ENCODE measurements around the gene TACO1.

The TACO1 gene

DNA sequence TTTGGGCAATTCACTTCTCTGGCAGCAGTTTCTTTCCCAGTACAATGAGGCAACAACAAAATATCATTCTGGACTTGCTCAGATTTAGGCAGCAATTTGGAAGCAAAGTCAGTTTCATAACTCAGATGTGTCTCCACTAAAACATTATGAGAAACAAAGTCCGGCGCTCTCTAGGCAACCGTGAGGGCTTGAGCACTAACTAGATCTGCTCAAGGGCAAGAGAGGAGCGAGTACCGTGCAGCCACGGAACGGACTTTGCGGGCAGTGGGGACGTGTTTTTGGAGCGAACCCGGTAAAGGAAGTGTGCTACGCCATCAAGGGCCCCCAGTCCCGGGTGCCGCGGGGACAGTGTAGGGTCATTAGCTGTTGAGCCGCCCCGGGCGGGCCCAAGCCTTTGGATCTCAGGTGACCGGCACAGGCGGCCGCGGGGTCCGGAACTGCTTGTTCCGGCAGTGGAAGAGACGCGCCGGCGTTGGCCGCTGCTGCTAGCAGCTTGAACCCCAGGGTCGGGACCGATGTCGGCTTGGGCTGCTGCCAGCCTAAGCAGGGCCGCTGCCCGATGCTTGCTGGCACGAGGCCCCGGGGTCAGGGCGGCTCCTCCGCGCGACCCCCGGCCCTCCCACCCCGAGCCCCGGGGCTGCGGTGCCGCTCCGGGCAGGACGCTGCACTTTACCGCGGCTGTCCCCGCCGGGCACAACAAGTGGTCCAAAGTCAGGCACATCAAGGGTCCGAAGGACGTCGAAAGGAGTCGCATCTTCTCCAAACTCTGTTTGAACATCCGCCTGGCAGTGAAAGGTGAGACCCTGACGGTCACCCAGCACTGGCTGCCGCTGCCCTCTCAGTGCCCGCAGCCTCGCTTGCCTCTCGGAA is at the start of gene TACO1:
TACO1 (plus strand) TSS at position 327 of the 870 bp plus-strand sequence; CDS start at position 516, 189 bp downstream.
- peak; percentile 96 for DNase-seq (ENCODE audit: low spot score)

DNA sequence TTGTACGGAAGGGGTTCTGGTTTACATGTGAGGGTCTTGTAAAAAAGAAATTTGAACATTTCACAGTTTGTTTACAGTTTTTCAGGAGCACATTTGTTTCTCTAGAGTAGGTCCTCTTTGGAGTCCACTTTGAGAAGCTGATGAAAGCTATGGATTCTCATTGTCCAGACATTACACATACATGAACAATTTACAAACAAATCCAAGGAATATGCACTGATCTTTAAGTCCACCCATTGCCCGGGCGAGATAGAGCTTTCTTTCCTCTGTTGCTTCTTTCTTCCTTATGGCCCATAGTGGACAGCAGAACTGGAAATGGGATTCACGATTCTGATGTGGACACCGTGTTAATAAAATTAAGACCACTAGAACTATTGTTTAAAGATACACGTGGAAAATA is 48.5 kb upstream of the TACO1 start:
- no peak for DNase-seq (ENCODE audit: low spot score)

DNA sequence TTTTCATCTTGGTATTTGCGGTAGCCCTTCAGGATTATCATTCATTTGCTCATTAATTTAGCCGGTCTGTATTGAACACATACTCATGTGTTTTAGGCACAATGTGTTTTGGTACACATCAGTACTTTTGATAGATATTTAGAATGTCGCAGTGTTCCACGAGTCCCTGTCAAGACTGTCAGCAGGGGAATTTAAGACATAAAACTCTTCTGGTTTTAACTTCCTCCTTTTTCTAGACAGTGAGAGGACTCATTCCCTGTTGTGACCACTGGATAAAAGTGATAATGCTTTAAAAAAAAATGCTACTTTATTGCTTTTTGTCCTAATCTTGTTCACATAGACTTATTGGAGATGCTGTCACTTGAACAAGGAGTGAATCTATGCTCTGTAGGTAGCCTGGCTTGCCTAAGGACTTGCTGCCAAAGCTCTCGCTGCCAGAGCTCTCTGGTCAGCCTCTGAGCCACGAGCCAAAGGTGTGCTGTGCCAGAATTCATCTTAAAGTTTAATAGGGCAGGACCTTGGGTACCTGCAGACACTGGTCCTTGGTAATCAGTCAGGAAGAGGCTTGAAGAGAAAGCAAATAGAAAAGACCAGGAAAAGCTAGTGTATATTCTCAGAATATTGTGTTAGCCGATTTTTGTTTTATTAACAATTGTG is 45.1 kb upstream of the TACO1 start:
- DNase-seq (ENCODE audit: low spot score), result no peak

DNA sequence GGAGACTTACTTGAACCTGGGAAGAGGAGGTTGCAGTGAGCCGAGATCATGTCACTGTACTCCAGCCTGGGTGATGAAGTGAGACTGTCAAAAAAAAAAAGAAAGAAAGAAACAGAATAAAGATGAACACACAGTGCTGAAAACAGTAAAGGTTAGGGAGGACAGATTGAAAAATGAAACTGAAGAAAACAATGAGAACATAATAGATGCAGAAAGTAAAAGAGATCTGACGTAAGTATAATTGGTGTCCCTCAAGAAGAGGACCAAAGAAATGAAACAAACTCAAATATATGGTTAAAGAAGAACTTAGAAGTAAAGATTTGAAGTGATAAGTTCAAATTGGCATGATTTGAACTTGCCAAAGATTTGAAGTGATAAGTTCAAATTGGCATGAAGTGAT is 43.3 kb upstream of the TACO1 start:
- no peak for DNase-seq (ENCODE audit: low spot score)

- no peak for DNase-seq (ENCODE audit: low spot score)
Measured at GRCh38 chr17:63558441-63558840, 42.3 kb upstream of the TACO1 start.

GRCh38 chr17:63561819-63562218 is 38.9 kb upstream of the TACO1 start:
- DNase-seq (ENCODE audit: low spot score), result no peak

DNA sequence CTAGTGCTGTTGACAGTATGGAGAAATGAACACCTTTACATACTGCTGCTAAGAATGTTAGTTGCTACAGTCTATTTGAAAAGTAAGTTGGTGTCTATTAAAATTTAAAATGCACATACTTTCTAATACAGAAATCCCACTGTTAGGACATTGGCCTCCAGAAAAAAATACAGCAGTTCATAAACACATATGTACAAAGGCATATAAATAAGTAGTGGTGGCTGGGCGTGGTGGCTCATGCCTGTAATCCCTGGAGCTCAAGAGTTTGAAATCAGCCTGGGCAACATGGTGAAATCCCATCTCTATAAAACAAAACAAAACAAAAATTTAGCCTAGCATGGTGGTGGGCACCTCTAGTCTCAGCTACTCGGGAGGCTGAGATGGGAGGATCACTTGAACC is 37.4 kb upstream of the TACO1 start:
- DNase-seq (ENCODE audit: low spot score), result no peak

DNA sequence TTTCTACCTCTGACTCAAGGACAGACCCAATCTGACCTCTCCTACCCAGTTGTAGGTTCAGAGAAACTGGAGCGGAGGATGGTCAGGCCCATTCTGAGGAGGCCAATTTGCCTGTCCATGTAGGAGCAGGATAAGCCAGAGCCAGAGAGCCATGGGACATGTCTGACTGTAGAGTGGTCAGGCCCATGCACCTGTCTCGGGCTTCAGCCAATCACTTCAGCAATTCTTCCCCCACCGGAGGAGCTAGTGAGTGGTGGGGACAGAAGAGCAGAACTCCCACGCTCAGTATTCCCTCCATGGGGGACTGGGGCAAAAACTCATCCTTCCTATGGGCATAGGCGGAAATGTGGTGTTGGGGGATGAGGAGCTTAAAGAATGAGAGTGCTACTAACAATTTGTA is 36.1 kb upstream of the TACO1 start:
- no peak for DNase-seq (ENCODE audit: low spot score)

- DNase-seq (ENCODE audit: low spot score), result no peak
Measured at GRCh38 chr17:63567229-63567628, 33.5 kb upstream of the TACO1 start.

GRCh38 chr17:63568563-63568962 is 32.1 kb upstream of the TACO1 start:
- no peak for DNase-seq (ENCODE audit: low spot score)

GRCh38 chr17:63571632-63572310 is 28.9 kb upstream of the TACO1 start:
- DNase-seq (ENCODE audit: low spot score), result peak; percentile 40

DNA sequence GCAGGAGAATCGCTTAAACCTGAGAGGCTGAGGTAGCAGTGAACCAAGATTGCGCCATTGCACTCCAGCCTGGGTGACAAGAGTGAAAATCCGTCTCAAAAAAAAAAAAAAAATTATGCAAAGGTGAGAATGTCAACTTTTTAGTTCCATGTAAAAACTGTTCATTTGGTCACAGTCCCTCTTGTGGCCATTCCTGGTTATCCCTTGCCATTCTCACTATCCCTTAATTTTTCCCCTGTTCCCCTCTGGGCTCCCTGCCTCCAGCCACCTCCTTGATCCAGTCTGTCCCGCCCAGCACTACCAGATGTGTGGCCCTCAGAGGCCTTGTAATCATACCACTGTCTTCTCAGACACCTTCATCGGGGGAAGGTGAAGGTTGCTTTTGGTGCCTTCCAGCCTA is 27.1 kb upstream of the TACO1 start:
- peak; percentile 44 for DNase-seq (ENCODE audit: low spot score)

GRCh38 chr17:63578027-63578768 is 22.5 kb upstream of the TACO1 start:
- DNase-seq (ENCODE audit: low spot score), result no peak

DNA sequence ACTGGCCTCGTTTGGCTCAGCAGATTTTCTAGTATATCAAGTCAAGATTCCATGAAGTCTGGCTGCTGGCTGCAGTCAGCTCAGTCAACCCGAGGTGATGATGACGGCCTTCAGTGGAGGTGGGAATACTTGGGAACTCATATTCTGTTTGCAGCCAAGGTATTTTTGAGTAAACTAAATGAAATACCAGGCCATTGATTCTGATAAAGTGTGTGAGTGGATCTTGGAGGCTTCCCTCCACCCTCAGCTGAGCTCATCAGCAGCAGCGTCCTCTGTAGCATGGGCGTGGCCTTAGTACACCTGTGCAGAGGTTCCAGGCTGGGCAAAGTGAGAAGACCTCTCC is 22.0 kb upstream of the TACO1 start:
- no peak for DNase-seq (ENCODE audit: low spot score)

DNA sequence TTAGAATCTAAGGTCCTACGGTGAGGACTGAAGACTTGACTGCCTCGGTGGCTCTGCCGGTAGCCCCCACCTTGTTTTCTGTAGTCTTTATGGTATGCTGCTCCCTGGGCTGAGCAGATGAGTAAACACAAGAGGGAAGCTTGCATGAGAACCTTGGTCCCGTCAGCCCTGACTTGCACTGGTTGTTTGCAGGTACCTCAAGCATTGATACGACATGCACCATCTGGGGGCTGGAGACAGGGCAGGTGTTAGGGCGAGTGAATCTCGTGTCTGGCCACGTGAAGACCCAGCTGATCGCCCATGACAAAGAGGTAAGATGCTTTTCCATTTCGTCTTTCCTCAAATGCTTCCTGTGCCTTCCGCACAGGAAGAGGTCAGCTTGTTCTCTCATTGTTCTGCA is 21.1 kb upstream of the TACO1 start:
- no peak for DNase-seq (ENCODE audit: low spot score)

DNA sequence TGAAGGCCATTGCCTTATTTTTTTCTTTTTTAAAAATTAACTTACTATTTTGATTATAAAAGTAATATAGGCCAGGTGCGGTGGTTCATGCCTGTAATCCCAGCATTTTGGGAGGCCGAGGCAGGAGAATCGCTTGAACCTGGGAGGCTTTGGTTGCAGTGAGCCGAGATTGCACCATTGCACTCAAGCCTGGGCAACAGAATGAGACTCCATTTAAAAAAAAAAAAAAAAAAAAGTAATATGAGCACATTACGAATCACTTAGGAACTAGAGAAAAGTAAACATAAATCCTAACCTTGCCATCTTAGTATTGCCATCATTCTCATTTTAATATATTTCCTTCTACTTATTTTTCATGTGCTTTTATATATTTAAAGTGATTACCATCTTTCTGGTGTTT is 12.9 kb upstream of the TACO1 start:
- no peak for DNase-seq (ENCODE audit: low spot score)

DNA sequence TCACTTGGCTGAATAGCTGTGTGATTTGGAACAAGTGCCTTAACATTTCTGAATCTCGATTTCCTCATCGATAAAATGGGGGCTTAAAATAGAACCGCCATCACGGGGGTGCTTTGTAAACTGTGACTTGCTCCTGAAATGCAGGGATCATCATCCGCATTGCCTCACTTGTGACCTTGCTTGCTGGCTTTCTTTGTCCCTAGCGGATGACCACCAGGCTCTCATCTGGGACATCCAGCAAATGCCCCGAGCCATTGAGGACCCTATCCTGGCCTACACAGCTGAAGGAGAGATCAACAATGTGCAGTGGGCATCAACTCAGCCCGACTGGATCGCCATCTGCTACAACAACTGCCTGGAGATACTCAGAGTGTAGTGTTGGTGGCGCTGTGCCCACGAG is 11.9 kb upstream of the TACO1 start:
- no peak for DNase-seq (ENCODE audit: low spot score)

DNA sequence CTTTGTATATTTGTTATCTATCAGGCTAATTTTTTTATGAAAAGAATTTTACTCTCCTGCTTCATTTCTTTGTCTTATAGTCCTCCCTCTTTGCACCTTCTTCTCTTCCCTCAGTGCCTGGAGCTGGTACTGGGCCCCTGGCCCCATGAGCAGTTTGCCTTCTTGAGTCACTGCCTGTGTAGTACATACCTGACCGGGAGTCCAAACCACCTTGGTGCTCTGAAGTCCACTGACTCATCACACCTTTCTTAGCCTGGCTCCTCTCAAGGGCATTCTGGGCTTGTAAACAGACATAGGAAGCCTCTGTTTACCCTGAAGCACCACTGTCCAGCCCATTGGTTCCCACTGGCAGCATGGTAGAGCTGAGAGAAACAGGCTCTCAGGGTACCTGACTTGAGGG is 11.0 kb upstream of the TACO1 start:
- no peak for DNase-seq (ENCODE audit: low spot score)

GRCh38 chr17:63592797-63593196 is 7.9 kb upstream of the TACO1 start:
- no peak for DNase-seq (ENCODE audit: low spot score)

DNA sequence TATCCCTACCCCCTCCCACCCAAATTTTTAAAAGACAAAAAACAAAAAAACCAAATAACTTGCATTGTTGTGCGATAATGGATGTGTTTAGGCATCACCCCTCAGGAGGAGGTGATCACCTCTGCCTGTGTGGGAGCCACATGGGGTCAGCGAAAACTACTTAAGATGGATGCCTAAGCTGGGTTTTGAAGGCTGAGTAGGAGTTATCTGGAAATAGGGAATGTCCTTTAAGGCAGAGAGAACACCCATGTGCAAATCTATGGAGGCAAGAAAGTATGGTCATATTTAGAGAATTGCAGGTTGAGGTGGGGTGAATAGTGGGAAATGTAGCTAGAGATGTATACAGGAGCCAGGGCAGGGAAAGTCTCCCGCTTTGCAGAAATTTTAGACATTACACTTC is 5.6 kb upstream of the TACO1 start:
- DNase-seq (ENCODE audit: low spot score), result no peak

GRCh38 chr17:63596856-63597586 is 3.7 kb upstream of the TACO1 start:
- no peak for DNase-seq (ENCODE audit: low spot score)

GRCh38 chr17:63598281-63598680 is 2.4 kb upstream of the TACO1 start:
- no peak for DNase-seq (ENCODE audit: low spot score)
